Mesenchymal stem cell (in vitro differentiated cells and primary cell): ENCODE results near the gene CCL5.
"Not testable (repeated sequence)": the region's sequence is repeated elsewhere in the genome, so short reads cannot be mapped to it uniquely, and the experiment has no call there.

Experiments
- DNase-seq: peaks from one replicate; pipeline ENCODE4 v3.0.0-alpha.2; 2013
- H2AFZ ChIP-seq: one replicate; pipeline ENCODE4 v1.6.1; 2013; ENCODE audit warnings: low read depth, mild to moderate bottlenecking, control low read depth, inconsistent platforms, low read length, moderate library complexity
- H2AK5ac ChIP-seq: 2 replicates; pipeline ENCODE4 v1.6.1; 2013; ENCODE audit warnings: low read length, moderate library complexity, mild to moderate bottlenecking, inconsistent platforms; ENCODE audit not compliant: severe bottlenecking
- H2BK120ac ChIP-seq: one replicate; pipeline ENCODE4 v1.6.1; 2013; ENCODE audit warnings: low read depth, mild to moderate bottlenecking, inconsistent platforms, low read length, moderate library complexity
- H2BK12ac ChIP-seq, 2 experiments: one replicate each; pipeline ENCODE4 v1.6.1; 2013; ENCODE audit warnings: inconsistent platforms in 2 of 2, low read length in 2 of 2, mild to moderate bottlenecking in 2 of 2, moderate library complexity in 2 of 2, control low read depth in 1 of 2
- H2BK15ac ChIP-seq: one replicate; pipeline ENCODE4 v1.6.1; 2013; ENCODE audit warnings: mild to moderate bottlenecking, low read depth, inconsistent platforms; ENCODE audit not compliant: poor library complexity, severe bottlenecking
- H2BK5ac ChIP-seq: 2 replicates; pipeline ENCODE4 v1.6.1; 2013; ENCODE audit warnings: low read depth, mild to moderate bottlenecking, low read length, control low read depth, inconsistent platforms; ENCODE audit not compliant: poor library complexity, severe bottlenecking
- H3K14ac ChIP-seq, 2 experiments: one replicate each; pipeline ENCODE4 v1.6.1; 2013; ENCODE audit warnings: inconsistent platforms in 2 of 2, low read length in 2 of 2, control low read depth in 1 of 2, mild to moderate bottlenecking in 1 of 2, moderate library complexity in 1 of 2
- H3K18ac ChIP-seq, 2 experiments: one replicate each; pipeline ENCODE4 v1.6.1; 2013; ENCODE audit warnings: inconsistent platforms in 2 of 2, low read length in 2 of 2, control low read depth in 1 of 2, low read depth in 1 of 2, mild to moderate bottlenecking in 1 of 2
- H3K23ac ChIP-seq, 2 experiments: one replicate each; pipeline ENCODE4 v1.6.1; 2013; ENCODE audit warnings: inconsistent platforms in 2 of 2, low read length in 2 of 2, mild to moderate bottlenecking in 2 of 2, moderate library complexity in 2 of 2, control low read depth in 1 of 2
- H3K27ac ChIP-seq: 2 replicates; pipeline ENCODE4 v1.5.1; 2013; ENCODE audit warnings: mild to moderate bottlenecking, moderate library complexity, low read length, control low read depth, inconsistent platforms; ENCODE audit not compliant: poor library complexity, severe bottlenecking
- H3K27me3 ChIP-seq, 2 experiments: 2 replicates each; pipeline versions ENCODE4 v1.6.1 to v1.7.0; 2013; ENCODE audit warnings: low read length in 2 of 2, mild to moderate bottlenecking in 2 of 2, moderate library complexity in 2 of 2, control low read depth in 1 of 2, inconsistent platforms in 1 of 2; ENCODE audit not compliant: control insufficient read depth in 1 of 2, insufficient read depth in 1 of 2
- H3K36me3 ChIP-seq, 2 experiments: 2 replicates each; pipeline versions ENCODE4 v1.6.1 to v1.7.0; 2013; ENCODE audit warnings: low read length in 2 of 2, control low read depth in 1 of 2, inconsistent platforms in 1 of 2, low read depth in 1 of 2, mild to moderate bottlenecking in 1 of 2; ENCODE audit not compliant: insufficient read depth in 2 of 2, control insufficient read depth in 1 of 2
- H3K4ac ChIP-seq, 2 experiments: one replicate each; pipeline ENCODE4 v1.6.1; 2013; ENCODE audit warnings: inconsistent platforms in 2 of 2, low read length in 2 of 2, mild to moderate bottlenecking in 2 of 2, moderate library complexity in 2 of 2, control low read depth in 1 of 2, low read depth in 1 of 2
- H3K4me1 ChIP-seq: 2 replicates; pipeline ENCODE4 v1.6.1; 2013; ENCODE audit warnings: low read depth, low read length, control low read depth; ENCODE audit not compliant: control insufficient read depth, insufficient read depth
- H3K4me2 ChIP-seq: 2 replicates; pipeline ENCODE4 v1.6.1; 2013; ENCODE audit warnings: low read length, mild to moderate bottlenecking, inconsistent platforms; ENCODE audit not compliant: poor library complexity, severe bottlenecking
- H3K4me3 ChIP-seq, 2 experiments: 2 replicates each; pipeline versions ENCODE4 v1.5.1 to v1.7.0; 2013; ENCODE audit warnings: low read length in 2 of 2, mild to moderate bottlenecking in 2 of 2, control low read depth in 1 of 2, low read depth in 1 of 2; ENCODE audit not compliant: insufficient read depth in 1 of 2
- H3K79me1 ChIP-seq: replicated peaks from 2 replicates; pipeline ENCODE4 v1.6.1; 2013; ENCODE audit warnings: mild to moderate bottlenecking, control low read depth, low read length, inconsistent platforms; ENCODE audit not compliant: poor library complexity, severe bottlenecking
- H3K9ac ChIP-seq: 2 replicates; pipeline ENCODE4 v1.7.0; 2013; ENCODE audit warnings: mild to moderate bottlenecking, low read length, moderate library complexity
- H3K9me3 ChIP-seq: 2 replicates; pipeline ENCODE4 v1.7.0; 2013; ENCODE audit warnings: mild to moderate bottlenecking, low read length; ENCODE audit not compliant: control insufficient read depth
- H4K8ac ChIP-seq: one replicate; pipeline ENCODE4 v1.6.1; 2013; ENCODE audit warnings: inconsistent platforms, mild to moderate bottlenecking, low read length, moderate library complexity
- H4K91ac ChIP-seq: one replicate; pipeline ENCODE4 v1.6.1; 2013; ENCODE audit warnings: mild to moderate bottlenecking, low read length, inconsistent platforms
- WGBS: methylation state at CpG from one replicate; pipeline ENCODE4 v1.1.7; 2013; ENCODE audit warnings: mixed read lengths; 5-methylcytosine and 5-hydroxymethylcytosine counted together

The CCL5 gene

GRCh38 chr17:35897772-35898171 is 17.6 kb upstream of the CCL5 start:
- H3K4me1 ChIP-seq, H3K4me2 ChIP-seq, H3K14ac ChIP-seq, H3K9me3 ChIP-seq, H3K9ac ChIP-seq, H2BK5ac ChIP-seq, H2BK15ac ChIP-seq, H3K4me3 ChIP-seq, H3K23ac ChIP-seq, H2AFZ ChIP-seq, H3K79me1 ChIP-seq, H3K4ac ChIP-seq, H3K36me3 ChIP-seq, H3K27me3 ChIP-seq, DNase-seq, H4K8ac ChIP-seq, H4K91ac ChIP-seq, H3K18ac ChIP-seq, H3K27ac ChIP-seq, H2AK5ac ChIP-seq, H2BK12ac ChIP-seq, H2BK120ac ChIP-seq: not testable (repeated sequence)
- WGBS, result 100% methylated on average over 3 of the region's 7 CpGs

DNA sequence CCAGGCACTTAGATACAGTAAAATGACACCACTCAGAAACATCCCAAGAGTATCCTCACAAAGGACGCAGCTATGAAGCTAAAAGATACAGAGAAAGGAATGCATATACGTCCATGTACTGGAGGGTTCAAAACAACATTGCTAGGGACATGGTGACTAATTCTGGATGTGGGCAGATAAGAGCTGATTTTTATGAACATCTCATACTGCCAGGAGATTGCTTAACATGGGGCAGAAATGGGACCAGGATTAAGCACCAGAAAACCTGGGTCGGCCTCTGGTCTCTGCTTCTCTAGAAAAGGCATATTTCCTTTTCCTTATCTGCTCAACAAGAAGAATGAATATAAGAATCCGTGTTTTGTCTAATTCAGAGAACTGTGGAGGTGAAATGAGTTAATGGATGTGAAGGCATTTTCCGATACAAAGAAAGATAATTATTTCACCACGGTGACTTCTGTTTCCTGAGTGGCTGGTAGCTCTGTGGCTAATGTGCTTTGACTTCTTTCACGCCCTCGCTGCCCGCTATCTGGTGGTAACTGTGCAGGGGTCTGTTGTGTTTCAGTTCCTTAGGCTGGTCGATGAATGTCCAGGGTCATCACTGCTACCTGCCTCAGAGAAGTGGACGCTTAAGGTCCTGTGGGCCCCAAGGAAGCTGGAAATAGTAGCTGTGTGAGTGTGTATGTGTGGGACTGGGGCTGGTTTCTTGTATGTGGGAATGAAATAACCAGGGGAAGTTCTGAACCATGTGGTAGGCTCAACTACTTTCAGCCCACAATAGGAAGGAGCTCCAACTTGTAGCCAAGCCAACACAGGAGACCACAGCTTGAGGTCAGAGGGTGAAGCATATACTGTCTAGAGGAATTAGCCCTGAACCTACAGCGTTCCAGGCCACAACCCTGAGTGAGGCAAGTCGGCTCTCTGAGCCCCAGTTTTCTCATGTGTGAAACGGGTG is 15.8 kb upstream of the CCL5 start:
- Histone ChIP-seq H4K8ac (no peak overlapping the region), H2BK120ac (no peak overlapping the region), H2AK5ac (no peak overlapping the region), H3K18ac (peak overlapping the region in 1 of 2 experiments; percentile 24), H3K36me3 (no peaks in the 10 kb centered on the region), H2BK15ac (peak overlapping the region; percentile 35), H4K91ac (no peak overlapping the region), H3K9ac (no peak overlapping the region), H2AFZ (no peak overlapping the region), H3K9me3 (no peaks in the 10 kb centered on the region), H3K4me3 (no peak overlapping the region), H3K4ac (no peak overlapping the region), H3K4me2 (no peak overlapping the region), H3K14ac (no peak overlapping the region), H3K27me3 (no peaks in the 10 kb centered on the region), H3K79me1 (no peaks in the 10 kb centered on the region), H3K23ac (no peak overlapping the region), H3K4me1 (peaks cover 5% of the 10 kb centered on the region), H2BK12ac (no peak overlapping the region), H2BK5ac (no peak overlapping the region), H3K27ac (no peak overlapping the region)
- DNase-seq, result peak; percentile 44
- 89% methylated on average over 14 of the region's 14 CpGs for WGBS

- peaks cover 2% of the 10 kb centered on the region for H3K4me1 ChIP-seq
- no peak overlapping the region for H4K91ac ChIP-seq
- no peak overlapping the region for H3K4me3 ChIP-seq
- no peak overlapping the region for H3K27ac ChIP-seq
- no peak overlapping the region for H3K23ac ChIP-seq
- H4K8ac ChIP-seq, result no peak overlapping the region
- no peaks in the 10 kb centered on the region for H3K79me1 ChIP-seq
- WGBS, result 90% methylated on average over 7 of the region's 7 CpGs
- no peak overlapping the region for H2BK5ac ChIP-seq
- no peak overlapping the region for H3K18ac ChIP-seq
- H2AK5ac ChIP-seq, result no peak overlapping the region
- H3K4me2 ChIP-seq, result no peak overlapping the region
- H3K9me3 ChIP-seq, result no peaks in the 10 kb centered on the region
- no peak overlapping the region for H3K4ac ChIP-seq
- no peaks in the 10 kb centered on the region for H3K27me3 ChIP-seq
- H2BK12ac ChIP-seq, result no peak overlapping the region
- no peak overlapping the region for H3K9ac ChIP-seq
- H2BK120ac ChIP-seq, result no peak overlapping the region
- no peak overlapping the region for H2AFZ ChIP-seq
- no peak overlapping the region for H2BK15ac ChIP-seq
- no peaks in the 10 kb centered on the region for H3K36me3 ChIP-seq
- no peak for DNase-seq
- no peak overlapping the region for H3K14ac ChIP-seq
Measured at GRCh38 chr17:35894206-35894605, 14.0 kb upstream of the CCL5 start.

- no peak overlapping the region for H3K9ac ChIP-seq
- no peak overlapping the region for H3K27ac ChIP-seq
- H3K4ac ChIP-seq, result no peak overlapping the region
- H3K18ac ChIP-seq, result no peak overlapping the region
- H3K4me2 ChIP-seq, result no peak overlapping the region
- H4K8ac ChIP-seq, result no peak overlapping the region
- DNase-seq, result no peak
- no peaks in the 10 kb centered on the region for H3K27me3 ChIP-seq
- H3K9me3 ChIP-seq, result no peaks in the 10 kb centered on the region
- 89% methylated on average over 4 of the region's 4 CpGs for WGBS
- no peak overlapping the region for H3K23ac ChIP-seq
- H2BK15ac ChIP-seq, result no peak overlapping the region
- no peaks in the 10 kb centered on the region for H3K79me1 ChIP-seq
- no peaks in the 10 kb centered on the region for H3K36me3 ChIP-seq
- no peak overlapping the region for H2BK5ac ChIP-seq
- H2AK5ac ChIP-seq, result no peak overlapping the region
- H3K14ac ChIP-seq, result no peak overlapping the region
- H3K4me1 ChIP-seq, result peaks cover 2% of the 10 kb centered on the region
- no peak overlapping the region for H2BK12ac ChIP-seq
- H2BK120ac ChIP-seq, result no peak overlapping the region
- H3K4me3 ChIP-seq, result no peak overlapping the region
- H4K91ac ChIP-seq, result no peak overlapping the region
- no peak overlapping the region for H2AFZ ChIP-seq
Measured at GRCh38 chr17:35893751-35894150, 13.6 kb upstream of the CCL5 start.
